Measurements from ENCODE around the gene FHOD1. TPM values are rescaled to one million over a fixed set of nuclear protein-coding genes. Genes with fewer than 3 reads are reported as not detected.

Gene FHOD1
- total and polyA plus RNA-seq, 10 of the 15 experiments (the other 5 are each of a cell fraction or from before 2014, with no cell fraction given) = 8.9 to 65.7 (median 18.1) TPM

GRCh38 chr16:67183627-67184452 is 63.4 kb downstream of the FHOD1 start, which contains the start of gene MATCAP1 (continued):
- TF ChIP-seq RCOR1 (conservative IDR thresholded peaks at IDR 0.05; ENCODE audit: low read depth, low read length) (no peak), RELA (IDR thresholded peaks at IDR 0.05; ENCODE audit: borderline replicate concordance, partially characterized antibody) (peak; percentile 5), MAX (IDR thresholded peaks at IDR 0.05; ENCODE audit: low read depth, low read length) (no peak; the same call in 1 of the 2 replicates), ZNF274 (IDR thresholded peaks at IDR 0.05; ENCODE audit: insufficient read depth, insufficient read length) (no peak), CREM (IDR thresholded peaks at IDR 0.05; ENCODE audit: low read depth) (peak; percentile 88), RFX5 (IDR thresholded peaks at IDR 0.05; ENCODE audit: low read depth, low read length) (peak; percentile 5; the same call in 1 of the 2 replicates), MYB (IDR thresholded peaks at IDR 0.05; ENCODE audit: borderline replicate concordance, low read depth, low read length) (no peak), NR2C1 (IDR thresholded peaks at IDR 0.05) (no peak), MLLT1 (IDR thresholded peaks at IDR 0.05) (no peak), CHD2 (IDR thresholded peaks at IDR 0.05; ENCODE audit: borderline replicate concordance, low read depth, low read length) (peak; percentile 93), BACH1 (IDR thresholded peaks at IDR 0.05; ENCODE audit: borderline replicate concordance) (peak; percentile 19; the same call in 1 of the 2 replicates), JUNB (IDR thresholded peaks at IDR 0.05) (no peak), CUX1 (IDR thresholded peaks at IDR 0.05; ENCODE audit: insufficient replicate concordance, low read depth, low read length) (no peak), STAT1 (conservative IDR thresholded peaks at IDR 0.05) (0 out of 2 replicates have a peak, but pooled peaks have one; percentile 52)
- TF ChIP-seq, protein P1, sequence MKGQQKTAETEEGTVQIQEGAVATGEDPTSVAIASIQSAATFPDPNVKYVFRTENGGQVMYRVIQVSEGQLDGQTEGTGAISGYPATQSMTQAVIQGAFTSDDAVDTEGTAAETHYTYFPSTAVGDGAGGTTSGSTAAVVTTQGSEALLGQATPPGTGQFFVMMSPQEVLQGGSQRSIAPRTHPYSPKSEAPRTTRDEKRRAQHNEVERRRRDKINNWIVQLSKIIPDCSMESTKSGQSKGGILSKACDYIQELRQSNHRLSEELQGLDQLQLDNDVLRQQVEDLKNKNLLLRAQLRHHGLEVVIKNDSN (IDR thresholded peaks at IDR 0.05; ENCODE audit: borderline replicate concordance, extremely low read length, insufficient read depth, low read depth, low read length) = no peak
- TF ChIP-seq, protein P2, sequence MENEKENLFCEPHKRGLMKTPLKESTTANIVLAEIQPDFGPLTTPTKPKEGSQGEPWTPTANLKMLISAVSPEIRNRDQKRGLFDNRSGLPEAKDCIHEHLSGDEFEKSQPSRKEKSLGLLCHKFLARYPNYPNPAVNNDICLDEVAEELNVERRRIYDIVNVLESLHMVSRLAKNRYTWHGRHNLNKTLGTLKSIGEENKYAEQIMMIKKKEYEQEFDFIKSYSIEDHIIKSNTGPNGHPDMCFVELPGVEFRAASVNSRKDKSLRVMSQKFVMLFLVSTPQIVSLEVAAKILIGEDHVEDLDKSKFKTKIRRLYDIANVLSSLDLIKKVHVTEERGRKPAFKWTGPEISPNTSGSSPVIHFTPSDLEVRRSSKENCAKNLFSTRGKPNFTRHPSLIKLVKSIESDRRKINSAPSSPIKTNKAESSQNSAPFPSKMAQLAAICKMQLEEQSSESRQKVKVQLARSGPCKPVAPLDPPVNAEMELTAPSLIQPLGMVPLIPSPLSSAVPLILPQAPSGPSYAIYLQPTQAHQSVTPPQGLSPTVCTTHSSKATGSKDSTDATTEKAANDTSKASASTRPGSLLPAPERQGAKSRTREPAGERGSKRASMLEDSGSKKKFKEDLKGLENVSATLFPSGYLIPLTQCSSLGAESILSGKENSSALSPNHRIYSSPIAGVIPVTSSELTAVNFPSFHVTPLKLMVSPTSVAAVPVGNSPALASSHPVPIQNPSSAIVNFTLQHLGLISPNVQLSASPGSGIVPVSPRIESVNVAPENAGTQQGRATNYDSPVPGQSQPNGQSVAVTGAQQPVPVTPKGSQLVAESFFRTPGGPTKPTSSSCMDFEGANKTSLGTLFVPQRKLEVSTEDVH (IDR thresholded peaks at IDR 0.05; ENCODE audit: low read depth, partially characterized antibody) = no peak

All from GM12878 (cell line).